Inferior parietal cortex (tissue), 1 donor: ENCODE measurements around the gene PDSS2.

Source experiments
- DNase-seq: peaks from one replicate; pipeline ENCODE4 v3.0.0-alpha.2; 2016; ENCODE audit errors: extremely low spot score

The PDSS2 gene

DNA sequence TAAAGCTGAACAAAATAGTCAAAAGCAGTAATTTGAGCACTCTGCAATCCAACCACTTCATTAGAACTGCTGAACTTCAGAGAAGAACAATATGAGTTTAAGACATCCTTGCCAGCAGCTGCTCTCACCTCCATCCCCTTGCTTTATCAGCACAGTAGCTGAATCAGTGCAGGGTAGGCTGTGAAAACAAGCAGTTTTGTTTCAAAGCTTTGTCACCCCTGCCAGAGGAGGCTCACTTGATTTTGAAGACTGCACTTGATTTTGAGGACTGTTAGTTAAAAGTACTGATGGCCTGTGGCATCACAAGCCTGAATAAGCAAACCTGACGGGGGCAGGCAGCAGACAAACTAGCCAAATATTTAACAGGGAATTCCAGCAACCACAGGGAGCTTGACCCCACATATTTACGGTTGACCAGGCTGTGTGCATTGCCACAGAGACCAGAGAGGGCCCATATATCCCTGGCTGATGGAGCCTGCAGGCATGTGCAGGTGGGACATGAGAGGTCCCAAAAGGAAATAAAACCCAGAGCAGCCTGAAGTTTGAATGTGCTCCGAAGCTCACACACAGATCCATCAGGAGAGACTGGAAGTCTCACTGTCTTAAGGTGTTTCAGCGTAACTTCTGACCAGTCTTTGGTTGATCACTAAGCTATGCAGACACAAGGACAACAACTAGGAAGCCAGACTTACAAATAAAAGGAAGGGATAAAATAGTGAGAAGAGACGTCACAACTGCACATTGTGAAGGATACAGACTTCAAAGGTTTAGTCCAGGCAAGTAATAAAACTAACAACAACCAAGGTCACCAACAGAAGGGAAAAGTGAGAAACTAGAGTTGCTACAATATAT lies 97.4 kb downstream of the PDSS2 start:
- DNase-seq, result no peak

DNA sequence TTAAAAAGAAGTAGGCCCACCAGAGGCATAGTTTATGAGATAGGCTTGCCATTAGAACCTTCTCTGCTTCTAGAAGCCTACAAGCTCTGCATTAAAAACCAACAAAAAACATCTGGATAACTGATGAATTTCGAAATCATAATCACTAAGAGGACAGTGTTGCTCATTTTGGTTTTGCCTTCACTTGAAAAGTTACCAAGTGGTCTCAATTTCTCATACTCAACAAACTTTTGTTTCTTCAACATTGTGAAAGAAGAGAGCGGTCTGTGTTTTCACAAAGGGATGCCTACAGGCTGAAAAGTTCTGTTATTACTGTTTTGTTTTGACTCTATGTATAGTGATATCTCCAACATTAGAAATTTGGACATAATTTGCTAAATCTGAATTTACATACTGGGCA lies 98.9 kb downstream of the PDSS2 start:
- DNase-seq, result no peak

DNA sequence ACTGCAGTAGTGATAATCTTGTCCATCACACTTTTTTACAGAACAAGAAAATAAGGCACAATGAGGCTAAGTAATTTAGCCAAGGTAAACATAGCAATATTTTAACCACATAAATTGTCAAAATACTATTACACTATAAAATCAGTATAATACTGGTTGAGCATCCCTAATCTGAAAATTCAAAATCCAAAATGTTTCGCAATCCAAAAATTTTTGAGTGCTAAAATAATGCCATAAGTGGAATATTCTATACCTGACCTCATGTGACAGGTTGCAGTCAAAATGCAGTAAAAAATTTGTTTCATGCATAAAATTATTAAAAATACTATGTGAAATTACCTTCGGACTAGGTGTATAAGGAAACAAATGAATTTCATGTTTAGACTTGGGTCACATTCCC lies 101.5 kb downstream of the PDSS2 start:
- DNase-seq, result no peak

DNA sequence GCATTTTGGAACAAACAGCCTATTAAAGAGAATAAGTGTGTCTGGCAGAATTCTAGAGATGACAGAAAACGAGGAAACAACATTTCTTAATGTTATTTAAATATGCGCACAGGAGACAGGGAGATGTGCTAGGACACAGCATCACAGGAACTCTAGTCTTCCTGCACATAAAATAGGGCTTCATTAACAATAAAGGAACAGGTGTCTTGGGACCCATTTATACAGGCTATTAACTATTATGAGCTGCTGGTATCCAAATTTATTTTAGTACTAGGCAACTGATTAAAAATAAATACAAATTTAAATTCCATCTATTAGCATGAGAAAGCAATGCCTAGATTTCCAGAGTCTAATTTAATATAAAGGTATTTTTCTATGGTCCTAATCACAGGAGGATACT lies 102.3 kb downstream of the PDSS2 start:
- no peak for DNase-seq

DNA sequence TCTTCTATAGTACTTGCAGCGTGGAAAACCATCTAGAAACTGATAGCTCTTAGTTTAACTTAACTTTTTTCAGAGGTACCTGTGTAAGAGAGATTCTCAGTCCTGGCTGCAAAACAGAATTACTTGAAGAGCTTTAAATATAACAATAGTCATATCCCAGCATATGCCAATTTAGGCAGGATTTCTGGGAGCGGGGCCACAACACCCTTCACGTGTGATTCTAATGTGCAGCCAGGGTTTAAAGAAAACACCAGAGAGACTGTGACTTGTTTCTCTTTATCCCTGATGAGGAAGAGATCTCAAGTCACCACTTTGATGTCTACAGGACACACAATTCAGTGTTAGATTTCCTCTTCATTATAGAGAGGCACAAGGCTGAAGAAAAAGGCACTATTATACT lies 103.7 kb downstream of the PDSS2 start:
- DNase-seq, result no peak

DNA sequence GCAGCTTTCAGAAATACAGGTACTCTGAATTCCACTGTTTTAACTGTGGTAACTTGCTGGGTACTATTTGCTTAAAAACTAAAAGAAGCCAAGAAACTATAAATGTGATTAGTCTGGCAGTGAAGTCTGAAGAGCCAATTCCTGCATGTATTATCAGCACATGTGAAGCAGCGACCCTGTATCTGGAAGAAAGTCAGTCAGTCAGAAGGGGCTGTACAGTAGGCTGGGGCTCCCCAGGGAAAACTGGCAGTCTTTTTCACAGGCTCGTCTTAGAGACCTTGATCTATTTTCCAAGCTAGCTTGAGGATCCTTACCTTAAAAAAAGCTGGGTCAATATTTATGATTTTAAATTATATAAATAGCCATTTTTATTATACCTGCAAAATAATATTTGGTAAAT lies 104.9 kb downstream of the PDSS2 start:
- DNase-seq, result no peak

DNA sequence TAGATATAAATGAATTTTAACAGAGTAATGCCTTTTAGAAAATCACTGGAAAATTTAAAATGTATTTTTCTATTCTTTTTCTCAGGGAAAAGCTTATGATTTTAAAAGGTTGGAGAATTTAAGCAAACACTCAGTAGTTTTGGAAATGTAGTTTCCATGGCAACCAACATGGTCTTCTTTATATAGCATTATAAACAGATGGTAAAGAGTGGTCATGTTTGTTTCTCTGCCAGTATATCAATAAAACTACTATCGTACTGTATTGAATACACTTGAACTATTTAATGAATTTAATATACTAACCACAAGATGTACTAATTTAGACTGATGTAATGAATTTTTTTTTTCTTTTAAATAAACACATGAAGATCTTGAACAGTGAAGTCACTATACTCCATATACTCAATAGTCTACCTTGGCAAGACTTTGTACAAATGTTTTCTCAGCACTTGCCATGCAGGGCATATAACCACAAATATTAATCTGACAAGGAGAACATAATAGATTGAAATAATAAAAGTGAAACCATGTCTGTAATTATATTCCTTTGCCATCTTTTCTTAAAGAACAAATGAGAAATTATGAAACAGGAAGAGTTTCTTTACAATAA lies 105.5 kb downstream of the PDSS2 start:
- DNase-seq, result no peak

DNA sequence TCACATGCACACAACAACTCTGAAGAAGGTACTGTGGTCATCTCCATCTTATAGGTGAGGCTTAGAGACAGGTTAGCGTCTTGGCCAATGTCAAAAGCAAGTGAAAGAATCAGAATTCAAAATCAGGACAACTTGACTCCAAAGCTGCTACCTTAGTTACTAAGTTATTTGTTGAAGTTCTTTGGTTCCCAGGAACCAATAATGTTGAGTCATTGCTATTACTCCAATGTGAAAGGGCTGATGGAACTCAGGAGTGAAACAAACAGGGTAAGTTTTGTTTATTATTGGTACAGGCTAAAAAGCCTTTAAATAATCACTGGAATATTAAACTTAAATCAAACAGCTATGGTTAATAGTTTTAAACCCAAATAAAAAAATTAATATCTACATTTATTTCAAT lies 111.1 kb downstream of the PDSS2 start:
- no peak for DNase-seq

DNA sequence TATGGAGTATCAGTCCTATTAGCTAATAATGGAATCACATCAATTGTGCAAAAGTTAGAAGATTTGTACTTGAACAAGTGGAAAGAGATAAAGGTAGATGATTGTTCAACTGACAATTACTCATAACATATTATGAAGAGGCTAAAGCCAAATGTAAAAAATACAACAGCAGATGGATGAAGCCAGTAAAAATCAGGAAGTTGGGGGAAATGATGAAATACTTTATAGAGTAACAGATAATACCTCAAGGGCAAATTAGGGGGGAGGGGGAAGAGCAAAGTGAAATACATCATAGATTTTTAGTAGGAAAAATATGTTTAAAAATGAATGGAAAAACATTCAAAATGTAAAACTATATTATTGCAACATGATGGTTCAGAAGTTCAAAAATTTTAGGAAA lies 114.0 kb downstream of the PDSS2 start:
- no peak for DNase-seq

DNA sequence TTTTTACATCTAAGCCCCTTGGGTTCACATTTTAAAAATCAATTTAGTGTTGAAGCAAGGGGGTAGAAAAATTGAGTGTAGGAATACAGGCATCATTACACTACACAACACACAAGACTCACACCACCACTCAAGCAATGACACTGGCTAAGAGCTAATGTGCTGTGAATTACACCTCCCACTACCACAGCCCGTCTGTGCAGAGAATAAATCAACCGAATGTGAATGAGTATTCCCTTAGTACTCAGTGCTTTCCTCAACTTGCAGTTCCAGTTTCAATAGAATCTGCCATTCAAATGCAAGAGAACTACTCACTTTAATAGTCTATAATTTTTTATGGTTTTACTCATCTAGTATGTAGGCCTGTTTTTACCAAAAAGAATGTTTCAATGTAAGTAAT lies 114.4 kb downstream of the PDSS2 start:
- DNase-seq, result no peak

DNA sequence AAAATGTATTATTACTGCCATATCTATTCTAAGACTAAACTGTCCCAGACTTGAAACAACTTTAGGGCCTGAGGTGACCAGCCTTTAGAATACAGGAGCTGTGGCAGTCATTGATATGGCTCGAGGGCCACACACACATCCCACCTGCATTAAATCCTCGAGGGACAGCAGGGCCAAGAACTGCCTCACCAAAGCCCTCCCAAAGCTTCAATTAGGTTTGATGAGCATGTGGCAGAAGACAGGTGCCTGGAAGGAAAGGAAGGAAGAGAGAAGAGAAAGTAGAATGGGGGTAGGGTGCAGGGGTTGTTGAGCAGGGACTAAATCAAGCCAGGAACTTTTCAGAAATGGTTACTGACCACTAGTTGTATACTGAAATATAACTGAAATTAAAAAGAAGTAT lies 115.0 kb downstream of the PDSS2 start:
- no peak for DNase-seq

DNA sequence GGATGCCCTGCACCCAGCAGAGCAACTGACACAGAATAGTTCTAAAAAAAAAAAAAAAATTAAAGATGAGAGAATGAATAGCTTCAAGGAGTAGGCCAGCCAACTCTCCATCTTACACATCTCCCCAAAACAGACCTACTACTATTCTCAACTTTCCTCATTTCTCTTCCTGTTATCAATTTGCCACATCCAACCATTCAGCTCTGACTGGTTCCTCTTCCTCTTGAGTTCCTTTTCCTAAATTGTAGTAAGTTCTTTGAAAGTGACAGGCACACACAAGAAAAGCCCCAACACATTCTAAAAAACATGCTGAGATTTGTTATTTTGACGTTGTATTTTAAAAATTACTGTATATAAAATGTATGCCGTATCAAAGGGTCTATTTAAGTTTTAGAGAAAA lies 117.2 kb downstream of the PDSS2 start:
- DNase-seq, result no peak

DNA sequence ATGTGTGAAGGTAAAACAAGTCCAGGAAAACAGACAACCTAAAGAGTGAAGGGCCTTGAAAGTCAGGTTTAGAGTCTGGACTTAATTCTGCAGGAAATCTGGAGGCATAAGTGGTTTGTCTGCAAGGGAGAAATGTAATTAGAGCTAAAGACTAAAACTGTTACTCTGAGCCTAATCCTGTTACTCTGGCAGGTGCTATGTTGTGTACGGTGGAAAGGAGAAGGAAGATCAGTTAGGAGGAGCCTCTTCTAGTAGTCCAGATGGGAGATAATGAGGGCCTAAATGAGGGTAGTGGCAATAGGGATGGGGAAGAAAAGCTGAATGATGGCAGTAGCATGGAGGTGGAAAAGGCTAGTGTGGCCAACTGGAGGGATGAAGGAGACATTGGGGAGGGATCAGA lies 118.5 kb downstream of the PDSS2 start:
- no peak for DNase-seq

DNA sequence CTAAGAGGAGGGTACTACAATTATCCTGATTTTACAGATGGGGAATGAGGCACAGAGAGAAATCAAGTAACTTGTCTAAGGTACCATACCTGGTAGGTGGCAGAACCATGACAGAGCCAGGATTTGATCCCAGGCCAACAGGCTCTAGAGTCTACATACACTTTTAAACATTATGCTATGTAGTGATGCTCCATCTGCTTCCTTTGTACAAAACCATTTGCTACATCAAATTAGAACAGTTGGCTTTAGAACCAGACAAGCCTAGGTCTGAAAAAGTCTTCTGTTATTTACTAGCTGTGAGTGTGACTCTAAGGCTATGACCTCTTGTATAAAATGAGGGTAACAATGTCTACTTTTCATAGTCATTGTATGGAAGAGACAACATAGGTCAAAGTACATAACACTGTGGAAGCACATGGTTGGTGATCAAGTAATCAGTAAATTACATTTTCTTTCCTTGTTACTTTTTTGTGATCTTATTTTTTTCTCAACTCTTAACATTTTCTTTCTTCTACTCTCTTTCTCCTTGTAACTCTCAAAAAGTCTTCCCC lies 122.1 kb downstream of the PDSS2 start:
- DNase-seq, result no peak

DNA sequence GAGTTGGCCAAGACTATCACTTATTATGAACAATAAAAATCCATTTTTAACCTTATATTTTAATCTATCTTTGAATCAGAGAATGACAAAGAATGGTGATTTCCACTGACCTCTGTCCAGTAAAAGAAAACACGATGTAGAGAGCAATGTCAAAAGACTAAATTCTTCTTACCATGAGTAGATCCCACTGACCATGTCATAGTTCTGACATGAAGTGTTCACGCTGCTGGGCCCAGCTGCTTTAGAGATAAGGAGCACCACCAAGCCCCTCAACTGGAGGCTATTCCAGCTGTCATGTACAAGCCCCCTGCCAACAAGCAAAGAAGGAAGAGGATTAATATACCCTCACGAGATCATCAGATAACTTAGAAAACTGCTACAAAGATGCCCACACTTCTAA lies 125.3 kb downstream of the PDSS2 start:
- DNase-seq, result no peak

DNA sequence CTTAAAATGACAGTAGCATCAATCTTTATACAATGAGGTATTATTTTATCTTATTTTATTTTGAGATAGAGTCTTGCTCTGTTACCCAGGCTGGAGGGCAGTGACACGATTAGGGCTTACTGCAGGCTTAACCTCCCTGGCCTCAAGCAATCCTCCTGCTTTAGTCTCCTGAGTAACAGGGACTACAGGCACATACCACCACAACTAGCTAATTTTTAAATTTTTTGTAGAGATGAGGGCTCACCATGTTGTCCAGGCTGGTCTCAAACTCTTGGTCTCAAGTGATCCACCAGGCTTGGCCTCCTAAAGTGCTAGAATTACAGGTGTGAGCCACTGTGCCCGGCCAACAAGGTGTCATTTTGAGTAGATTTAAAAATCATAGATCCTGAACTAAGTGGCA lies 125.9 kb downstream of the PDSS2 start:
- DNase-seq, result no peak

DNA sequence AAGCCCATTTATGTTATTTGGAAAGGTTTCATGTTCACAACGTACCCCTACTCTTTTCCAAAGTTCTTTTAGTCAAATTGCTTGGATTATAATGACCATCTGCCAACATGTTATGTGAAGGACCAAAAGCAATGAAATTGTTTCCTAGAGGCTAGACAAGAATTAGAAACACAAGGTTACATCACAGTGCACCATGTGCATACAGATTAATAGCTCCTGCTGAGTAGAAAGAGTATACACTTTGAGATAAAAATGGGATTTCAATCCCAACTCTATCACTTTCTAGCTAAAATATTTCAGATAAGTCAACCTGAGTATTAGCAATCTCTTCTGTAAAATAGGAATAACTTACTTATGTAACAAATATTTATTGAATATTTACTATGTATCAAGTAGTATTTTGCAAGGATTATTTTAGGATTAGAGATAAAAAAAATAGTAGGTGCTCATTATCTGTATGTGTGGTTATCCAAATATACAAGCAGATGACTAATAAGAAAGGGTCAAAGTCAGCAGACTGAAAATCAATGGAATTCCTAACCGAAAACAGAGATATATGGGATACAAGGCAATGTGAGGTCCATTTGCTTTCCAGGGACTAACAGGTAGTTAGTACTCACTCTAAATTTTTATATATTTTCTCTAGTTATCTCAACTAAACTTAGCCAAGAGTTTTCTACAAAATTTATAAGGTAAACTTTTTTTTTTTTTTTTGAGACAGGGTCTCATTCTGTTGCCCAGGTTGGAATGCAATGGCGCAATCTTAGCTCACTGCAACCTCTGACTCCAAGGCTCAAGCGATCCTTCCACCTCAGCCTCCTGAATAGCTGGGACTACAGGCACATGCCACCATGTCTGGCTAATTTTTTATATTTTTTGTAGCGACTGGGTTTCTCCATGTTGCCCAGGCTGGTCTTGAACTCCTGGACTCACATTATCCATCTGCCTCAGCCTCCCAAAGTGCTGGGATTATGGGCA lies 127.7 kb downstream of the PDSS2 start:
- no peak for DNase-seq

DNA sequence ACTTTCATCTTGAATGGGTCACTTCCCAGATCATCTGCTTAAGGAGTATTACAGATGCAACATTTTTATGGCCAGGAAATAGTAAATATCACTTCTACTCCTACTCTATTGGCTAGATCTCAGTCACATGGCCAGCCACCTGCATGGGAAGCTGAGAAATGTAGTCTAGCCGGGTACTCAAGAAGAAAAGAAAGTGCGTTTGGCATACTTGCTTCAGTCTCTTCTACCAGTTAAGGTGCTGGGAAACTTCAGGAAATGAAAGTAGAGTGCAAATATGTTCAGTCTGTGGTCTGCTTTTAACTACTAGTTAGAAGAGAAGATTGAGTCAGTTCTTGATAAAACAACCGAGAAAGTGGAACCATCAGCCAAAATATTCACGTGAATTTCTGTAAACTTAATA lies 129.2 kb downstream of the PDSS2 start:
- DNase-seq, result no peak

DNA sequence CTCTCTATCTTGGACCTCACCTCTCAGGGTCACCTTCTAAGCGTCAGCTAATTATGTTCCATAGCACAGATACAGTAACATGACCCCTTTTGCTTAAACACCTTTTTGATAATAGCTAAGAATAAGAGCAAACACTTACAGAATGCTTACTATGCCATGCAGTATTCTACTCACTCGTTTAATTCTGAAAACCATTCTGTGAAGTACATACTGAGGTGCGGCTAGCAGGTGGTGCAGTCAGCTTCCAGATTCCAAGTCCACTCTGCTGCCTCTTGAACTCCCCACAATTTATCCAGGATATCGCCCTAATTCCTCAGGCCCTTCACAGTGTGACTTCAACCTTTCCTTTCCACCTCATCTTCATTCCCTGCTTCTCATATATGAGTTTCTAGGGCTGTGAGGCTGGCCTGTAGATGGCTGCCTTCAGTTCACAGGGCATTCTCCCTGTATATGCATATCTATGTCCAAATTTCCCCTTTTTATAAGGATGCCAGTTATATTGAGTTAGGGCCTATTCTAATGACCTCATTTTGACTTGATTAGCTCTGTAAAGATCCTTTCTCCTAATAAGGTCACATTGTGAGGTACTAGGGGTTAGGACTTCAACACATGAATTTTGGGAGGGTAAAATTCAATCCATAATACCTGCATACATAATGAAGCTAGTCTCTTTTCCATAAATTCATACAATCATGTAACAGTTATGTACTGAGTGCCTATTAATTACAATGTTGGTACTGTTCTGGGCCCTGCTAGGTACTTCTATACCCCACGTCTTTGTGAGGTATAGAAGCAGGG lies 130.1 kb downstream of the PDSS2 start:
- DNase-seq, result no peak

DNA sequence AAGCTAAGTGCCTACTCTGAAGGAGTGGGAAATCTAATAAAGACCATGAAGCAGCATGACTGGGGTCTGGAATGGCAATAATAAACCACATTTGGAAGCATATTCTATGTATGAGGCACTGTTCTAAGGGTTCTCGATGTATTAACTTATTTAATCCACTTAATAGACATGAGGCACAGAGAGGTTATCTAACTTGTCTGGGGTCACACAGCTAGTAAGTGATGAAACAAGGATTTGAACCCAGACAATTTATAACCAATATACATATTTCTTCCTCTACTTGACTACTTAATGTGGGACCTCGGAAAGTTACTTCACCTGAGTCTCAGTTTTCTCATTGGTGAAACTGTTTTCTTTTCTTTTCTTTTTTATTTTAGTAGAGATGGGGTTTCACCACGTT lies 131.3 kb downstream of the PDSS2 start:
- no peak for DNase-seq

DNA sequence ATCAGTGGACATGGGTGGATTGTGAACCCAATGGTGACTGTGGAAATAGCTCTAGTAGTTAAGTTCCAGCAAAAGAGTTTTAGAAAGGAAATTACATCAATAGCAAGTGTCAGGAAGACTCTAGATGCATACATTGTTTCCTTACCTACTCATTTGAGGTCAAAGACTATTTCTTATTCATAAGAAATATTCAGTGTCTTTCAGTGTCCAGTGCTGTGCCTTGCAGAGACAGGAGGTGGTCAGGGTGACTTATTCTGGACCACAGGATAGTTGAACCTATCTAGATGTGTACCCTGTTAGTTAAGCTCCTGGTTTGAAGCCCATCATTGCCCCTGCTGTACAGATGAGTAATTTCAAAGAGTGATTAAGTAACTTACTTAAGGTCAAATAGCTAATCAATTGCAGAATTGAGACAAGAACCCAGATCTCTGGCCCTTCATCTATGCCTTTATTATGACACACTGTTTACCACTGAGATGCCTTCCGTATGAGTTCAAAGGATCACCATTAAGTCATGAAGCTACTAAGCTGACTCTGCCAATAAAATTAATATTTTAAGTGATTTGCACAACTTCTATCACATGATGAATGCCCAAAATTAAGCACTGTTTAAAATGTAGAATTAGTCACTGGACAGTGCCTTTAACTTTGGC lies 136.1 kb downstream of the PDSS2 start:
- DNase-seq, result no peak
